SK-N-SH treated with all-trans-retinoic acid at 6 μM for 48 hours (cell line): Measurements from ENCODE around the gene NTM.

Source experiments
- ATAC-seq: fragments of 200-7000 bp; cut with Tn5 transposase; 3 replicates; pipeline ENCODE4 v1.9.1; 2020; ENCODE audit warnings: mild to moderate bottlenecking, moderate library complexity
- ARNTL ChIP-seq: fragments of 450-650 bp; formaldehyde crosslinking; IDR thresholded peaks from 2 replicates; pipeline ENCODE4 v1.5.0; 2020; ENCODE audit warnings: low read depth, mild to moderate bottlenecking, moderate library complexity, borderline replicate concordance
- BACH2 ChIP-seq: fragments of 250-450 bp; sonication (Bioruptor Pico); IDR thresholded peaks from 2 replicates; pipeline ENCODE4 v1.9.0; 2021; ENCODE audit warnings: mild to moderate bottlenecking, borderline replicate concordance
- ESRRG ChIP-seq: fragments of 250-450 bp; sonication (Bioruptor Pico); IDR thresholded peaks from 2 replicates; pipeline ENCODE4 v1.6.1; 2021; ENCODE audit warnings: mild to moderate bottlenecking
- GLIS3 ChIP-seq: fragments of 250-450 bp; sonication (Bioruptor Pico); IDR thresholded peaks from 2 replicates; pipeline ENCODE4 v1.5.0; 2020; ENCODE audit warnings: mild to moderate bottlenecking, moderate library complexity
- ISL1 ChIP-seq: fragments of 250-450 bp; sonication (Bioruptor Pico); IDR thresholded peaks from 2 replicates; pipeline ENCODE4 v2.1.2; 2022; ENCODE audit warnings: mild to moderate bottlenecking, moderate library complexity
- OSR1 ChIP-seq: fragments of 250-450 bp; sonication (Bioruptor Pico); IDR thresholded peaks from 2 replicates; pipeline ENCODE4 v1.8.0; 2022; ENCODE audit warnings: moderate library complexity, mild to moderate bottlenecking, inconsistent platforms
- PPARA ChIP-seq: fragments of 250-450 bp; sonication (Bioruptor Pico); IDR thresholded peaks from 2 replicates; pipeline ENCODE4 v1.5.0; 2020; ENCODE audit warnings: mild to moderate bottlenecking, borderline replicate concordance
- RARB ChIP-seq: fragments of 250-450 bp; sonication (Bioruptor Pico); IDR thresholded peaks from 2 replicates; pipeline ENCODE4 v1.8.0; 2021; ENCODE audit warnings: mild to moderate bottlenecking, moderate library complexity
- SNAI2 ChIP-seq: fragments of 250-450 bp; sonication (Bioruptor Pico); IDR thresholded peaks from 2 replicates; pipeline ENCODE4 v1.5.0; 2020; ENCODE audit warnings: mild to moderate bottlenecking, moderate library complexity
- TCF4 ChIP-seq: fragments of 250-450 bp; sonication (Bioruptor Pico); IDR thresholded peaks from 2 replicates; pipeline ENCODE4 v1.8.0; 2021; ENCODE audit warnings: mild to moderate bottlenecking, moderate library complexity, borderline replicate concordance
- TOX ChIP-seq: fragments of 250-450 bp; sonication (Bioruptor Pico); IDR thresholded peaks from 2 replicates; pipeline ENCODE4 v1.8.0; 2021; ENCODE audit warnings: mild to moderate bottlenecking, moderate library complexity, borderline replicate concordance
- ZC3H10 ChIP-seq: fragments of 250-450 bp; sonication (Bioruptor Pico); IDR thresholded peaks from 2 replicates; pipeline ENCODE4 v1.5.1; 2021; ENCODE audit warnings: mild to moderate bottlenecking, moderate library complexity
- ZFP3 ChIP-seq: fragments of 250-450 bp; sonication (Bioruptor Pico); IDR thresholded peaks from 2 replicates; pipeline ENCODE4 v1.5.0; 2020; ENCODE audit warnings: mild to moderate bottlenecking, moderate library complexity
- ZFP30 ChIP-seq: fragments of 450-650 bp; formaldehyde crosslinking; IDR thresholded peaks from 2 replicates; pipeline ENCODE4 v1.5.0; 2022; ENCODE audit warnings: mild to moderate bottlenecking, moderate library complexity
- ZNF565 ChIP-seq: fragments of 450-650 bp; formaldehyde crosslinking; conservative IDR thresholded peaks from 2 replicates; pipeline ENCODE4 v1.5.0; 2020; ENCODE audit warnings: low read depth, mild to moderate bottlenecking, moderate library complexity
- ZNF70 ChIP-seq: fragments of 450-650 bp; formaldehyde crosslinking; IDR thresholded peaks from 2 replicates; pipeline ENCODE4 v1.5.0; 2020; ENCODE audit warnings: mild to moderate bottlenecking, moderate library complexity
- ZNF8 ChIP-seq: fragments of 450-650 bp; formaldehyde crosslinking; IDR thresholded peaks from 2 replicates; pipeline ENCODE4 v1.5.0; 2020; ENCODE audit warnings: mild to moderate bottlenecking, moderate library complexity
- TF ChIP-seq, protein P1 (sequence below): fragments of 250-450 bp; sonication (Bioruptor Pico); IDR thresholded peaks from 2 replicates; pipeline ENCODE4 v1.5.0; 2020; ENCODE audit warnings: mild to moderate bottlenecking, moderate library complexity
- TF ChIP-seq, protein P2 (sequence below): fragments of 250-450 bp; sonication (Bioruptor Pico); IDR thresholded peaks from 2 replicates; pipeline ENCODE4 v1.5.1; 2021; ENCODE audit warnings: mild to moderate bottlenecking, moderate library complexity
- TF ChIP-seq, protein P3 (sequence below): fragments of 250-450 bp; sonication (Bioruptor Pico); IDR thresholded peaks from 2 replicates; pipeline ENCODE4 v1.8.0; 2020; ENCODE audit warnings: mild to moderate bottlenecking, moderate library complexity, borderline replicate concordance
- TF ChIP-seq, protein P4 (sequence below): fragments of 250-450 bp; sonication (Bioruptor Pico); IDR thresholded peaks from 2 replicates; pipeline ENCODE4 v1.8.0; 2021; ENCODE audit warnings: low read depth, mild to moderate bottlenecking, moderate library complexity, borderline replicate concordance
- TF ChIP-seq, protein P5 (sequence below): fragments of 250-450 bp; sonication (Bioruptor Pico); IDR thresholded peaks from 2 replicates; pipeline ENCODE4 v1.5.1; 2020; ENCODE audit warnings: low read depth, mild to moderate bottlenecking, moderate library complexity

NTM gene

DNA sequence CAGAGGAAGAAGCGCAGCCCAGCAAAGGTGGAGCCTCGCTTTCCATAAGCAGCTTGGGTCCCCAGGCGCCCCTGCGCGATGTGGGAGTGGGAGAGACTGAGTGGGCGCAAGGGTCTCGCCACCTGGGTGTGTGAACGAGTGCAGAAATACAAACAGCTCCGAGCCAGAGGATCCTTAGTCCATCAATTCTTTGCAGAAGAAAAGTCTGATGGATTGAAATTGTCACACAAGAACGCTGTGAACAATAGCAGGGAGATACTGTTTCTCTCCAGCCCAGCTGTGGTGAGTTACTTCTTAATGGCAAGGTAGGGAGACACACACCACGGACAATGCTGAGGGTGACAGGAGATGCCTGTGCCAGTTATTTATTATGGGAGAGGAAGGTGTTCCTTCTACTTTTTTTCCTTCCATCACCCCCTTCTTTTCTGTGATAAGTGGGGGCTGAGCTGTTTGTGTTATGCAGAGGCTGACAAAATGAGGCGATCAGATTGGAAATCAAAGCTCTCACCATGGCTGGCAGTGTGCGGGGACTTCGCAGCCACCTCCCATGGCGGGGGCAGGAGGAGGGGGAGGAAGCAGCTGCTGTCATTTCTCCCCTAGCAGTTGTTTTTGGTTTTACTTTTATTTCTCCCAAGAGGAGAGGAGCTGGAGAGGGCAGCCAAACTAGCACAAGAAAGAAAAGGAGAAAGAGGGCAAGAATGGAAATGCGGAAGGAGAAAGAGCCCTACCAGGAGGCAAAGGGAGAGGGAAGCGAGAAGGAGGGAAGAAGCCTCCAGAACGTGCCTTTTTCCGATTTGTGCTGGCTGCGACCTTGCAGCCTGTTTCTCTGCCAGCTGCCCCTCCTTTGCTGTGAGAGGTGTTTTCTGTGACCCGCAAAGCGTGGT is 755.8 kb downstream of the NTM start:
- TF ChIP-seq ISL1 (CRISPR knock-in tag): no peak
- no peak for TF ChIP-seq PPARA
- no peak for TF ChIP-seq ZNF70
- TF ChIP-seq ARNTL (CRISPR knock-in tag): no peak
- no peak for TF ChIP-seq ZC3H10
- TF ChIP-seq SNAI2 (CRISPR knock-in tag): no peak
- TF ChIP-seq TOX (CRISPR knock-in tag): no peak
- TF ChIP-seq, protein P1, sequence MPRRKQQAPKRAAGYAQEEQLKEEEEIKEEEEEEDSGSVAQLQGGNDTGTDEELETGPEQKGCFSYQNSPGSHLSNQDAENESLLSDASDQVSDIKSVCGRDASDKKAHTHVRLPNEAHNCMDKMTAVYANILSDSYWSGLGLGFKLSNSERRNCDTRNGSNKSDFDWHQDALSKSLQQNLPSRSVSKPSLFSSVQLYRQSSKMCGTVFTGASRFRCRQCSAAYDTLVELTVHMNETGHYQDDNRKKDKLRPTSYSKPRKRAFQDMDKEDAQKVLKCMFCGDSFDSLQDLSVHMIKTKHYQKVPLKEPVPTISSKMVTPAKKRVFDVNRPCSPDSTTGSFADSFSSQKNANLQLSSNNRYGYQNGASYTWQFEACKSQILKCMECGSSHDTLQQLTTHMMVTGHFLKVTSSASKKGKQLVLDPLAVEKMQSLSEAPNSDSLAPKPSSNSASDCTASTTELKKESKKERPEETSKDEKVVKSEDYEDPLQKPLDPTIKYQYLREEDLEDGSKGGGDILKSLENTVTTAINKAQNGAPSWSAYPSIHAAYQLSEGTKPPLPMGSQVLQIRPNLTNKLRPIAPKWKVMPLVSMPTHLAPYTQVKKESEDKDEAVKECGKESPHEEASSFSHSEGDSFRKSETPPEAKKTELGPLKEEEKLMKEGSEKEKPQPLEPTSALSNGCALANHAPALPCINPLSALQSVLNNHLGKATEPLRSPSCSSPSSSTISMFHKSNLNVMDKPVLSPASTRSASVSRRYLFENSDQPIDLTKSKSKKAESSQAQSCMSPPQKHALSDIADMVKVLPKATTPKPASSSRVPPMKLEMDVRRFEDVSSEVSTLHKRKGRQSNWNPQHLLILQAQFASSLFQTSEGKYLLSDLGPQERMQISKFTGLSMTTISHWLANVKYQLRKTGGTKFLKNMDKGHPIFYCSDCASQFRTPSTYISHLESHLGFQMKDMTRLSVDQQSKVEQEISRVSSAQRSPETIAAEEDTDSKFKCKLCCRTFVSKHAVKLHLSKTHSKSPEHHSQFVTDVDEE: no peak
- no peak for TF ChIP-seq OSR1 (CRISPR knock-in tag)
- TF ChIP-seq RARB (CRISPR knock-in tag): no peak
- TF ChIP-seq, protein P2, sequence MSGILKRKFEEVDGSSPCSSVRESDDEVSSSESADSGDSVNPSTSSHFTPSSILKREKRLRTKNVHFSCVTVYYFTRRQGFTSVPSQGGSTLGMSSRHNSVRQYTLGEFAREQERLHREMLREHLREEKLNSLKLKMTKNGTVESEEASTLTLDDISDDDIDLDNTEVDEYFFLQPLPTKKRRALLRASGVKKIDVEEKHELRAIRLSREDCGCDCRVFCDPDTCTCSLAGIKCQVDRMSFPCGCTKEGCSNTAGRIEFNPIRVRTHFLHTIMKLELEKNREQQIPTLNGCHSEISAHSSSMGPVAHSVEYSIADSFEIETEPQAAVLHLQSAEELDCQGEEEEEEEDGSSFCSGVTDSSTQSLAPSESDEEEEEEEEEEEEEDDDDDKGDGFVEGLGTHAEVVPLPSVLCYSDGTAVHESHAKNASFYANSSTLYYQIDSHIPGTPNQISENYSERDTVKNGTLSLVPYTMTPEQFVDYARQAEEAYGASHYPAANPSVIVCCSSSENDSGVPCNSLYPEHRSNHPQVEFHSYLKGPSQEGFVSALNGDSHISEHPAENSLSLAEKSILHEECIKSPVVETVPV (CRISPR knock-in tag): no peak
- TF ChIP-seq, all 23 proteins: peak for 0
- ATAC-seq: peak; percentile 49

DNA sequence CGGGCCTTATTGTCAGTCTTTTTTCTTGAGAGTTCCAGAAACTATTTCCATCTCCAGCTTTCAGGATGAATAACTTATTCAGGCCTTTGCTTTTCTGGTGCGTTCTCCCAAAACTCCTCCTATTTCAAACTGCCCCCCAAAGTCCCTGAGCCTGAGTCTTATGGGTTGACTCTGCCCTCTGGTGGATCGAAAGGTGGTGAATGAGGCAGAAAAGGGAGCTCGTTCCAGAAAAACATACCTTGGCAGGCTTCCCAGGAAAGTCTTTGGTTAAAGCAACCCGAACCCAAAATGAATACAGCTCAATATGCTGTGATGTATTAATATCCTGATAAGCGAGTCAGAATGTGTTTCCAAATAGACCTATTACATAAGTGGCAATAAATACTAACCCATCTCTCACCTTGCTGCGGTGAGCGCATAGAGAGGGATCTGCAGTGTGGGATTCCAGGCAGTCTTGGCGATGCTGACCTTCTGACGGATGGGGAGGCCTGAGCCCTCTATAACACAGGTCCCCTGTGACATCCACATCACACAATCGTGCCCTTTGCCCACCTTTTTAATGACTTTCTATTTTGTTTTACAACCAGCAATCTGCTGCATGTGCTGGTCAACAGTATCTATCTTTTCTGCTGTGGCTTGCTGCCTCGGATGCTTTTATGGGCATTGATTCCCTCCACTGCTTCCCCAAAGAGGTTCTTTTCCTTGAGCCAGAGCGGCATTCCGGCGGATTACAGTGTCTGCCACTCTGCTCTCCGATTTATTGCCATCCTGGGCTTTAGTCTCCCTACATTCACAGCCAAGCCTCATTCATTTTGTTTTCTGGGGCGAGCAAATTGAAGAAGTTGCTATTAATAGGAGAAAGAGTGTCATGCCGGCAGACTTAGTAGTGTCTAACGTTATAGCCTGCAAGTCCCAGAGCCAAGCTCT is 756.8 kb downstream of the NTM start:
- ATAC-seq: peak; percentile 91
- TF ChIP-seq, protein P2 (CRISPR knock-in tag): no peak
- TF ChIP-seq ARNTL (CRISPR knock-in tag) (no peak), ZNF8 (CRISPR knock-in tag) (no peak), ESRRG (CRISPR knock-in tag) (no peak), SNAI2 (CRISPR knock-in tag) (no peak), RARB (CRISPR knock-in tag) (no peak), ZFP30 (CRISPR knock-in tag) (no peak), ZNF70 (no peak), ZNF565 (no peak), TCF4 (CRISPR knock-in tag) (no peak), GLIS3 (CRISPR knock-in tag) (no peak), PPARA (no peak), TOX (CRISPR knock-in tag) (no peak), ZFP3 (CRISPR knock-in tag) (no peak), OSR1 (CRISPR knock-in tag) (no peak), BACH2 (CRISPR knock-in tag) (no peak)
- TF ChIP-seq, protein P1: no peak
- TF ChIP-seq, protein P3, sequence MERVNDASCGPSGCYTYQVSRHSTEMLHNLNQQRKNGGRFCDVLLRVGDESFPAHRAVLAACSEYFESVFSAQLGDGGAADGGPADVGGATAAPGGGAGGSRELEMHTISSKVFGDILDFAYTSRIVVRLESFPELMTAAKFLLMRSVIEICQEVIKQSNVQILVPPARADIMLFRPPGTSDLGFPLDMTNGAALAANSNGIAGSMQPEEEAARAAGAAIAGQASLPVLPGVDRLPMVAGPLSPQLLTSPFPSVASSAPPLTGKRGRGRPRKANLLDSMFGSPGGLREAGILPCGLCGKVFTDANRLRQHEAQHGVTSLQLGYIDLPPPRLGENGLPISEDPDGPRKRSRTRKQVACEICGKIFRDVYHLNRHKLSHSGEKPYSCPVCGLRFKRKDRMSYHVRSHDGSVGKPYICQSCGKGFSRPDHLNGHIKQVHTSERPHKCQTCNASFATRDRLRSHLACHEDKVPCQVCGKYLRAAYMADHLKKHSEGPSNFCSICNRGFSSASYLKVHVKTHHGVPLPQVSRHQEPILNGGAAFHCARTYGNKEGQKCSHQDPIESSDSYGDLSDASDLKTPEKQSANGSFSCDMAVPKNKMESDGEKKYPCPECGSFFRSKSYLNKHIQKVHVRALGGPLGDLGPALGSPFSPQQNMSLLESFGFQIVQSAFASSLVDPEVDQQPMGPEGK (CRISPR knock-in tag): no peak
- TF ChIP-seq, protein P4, sequence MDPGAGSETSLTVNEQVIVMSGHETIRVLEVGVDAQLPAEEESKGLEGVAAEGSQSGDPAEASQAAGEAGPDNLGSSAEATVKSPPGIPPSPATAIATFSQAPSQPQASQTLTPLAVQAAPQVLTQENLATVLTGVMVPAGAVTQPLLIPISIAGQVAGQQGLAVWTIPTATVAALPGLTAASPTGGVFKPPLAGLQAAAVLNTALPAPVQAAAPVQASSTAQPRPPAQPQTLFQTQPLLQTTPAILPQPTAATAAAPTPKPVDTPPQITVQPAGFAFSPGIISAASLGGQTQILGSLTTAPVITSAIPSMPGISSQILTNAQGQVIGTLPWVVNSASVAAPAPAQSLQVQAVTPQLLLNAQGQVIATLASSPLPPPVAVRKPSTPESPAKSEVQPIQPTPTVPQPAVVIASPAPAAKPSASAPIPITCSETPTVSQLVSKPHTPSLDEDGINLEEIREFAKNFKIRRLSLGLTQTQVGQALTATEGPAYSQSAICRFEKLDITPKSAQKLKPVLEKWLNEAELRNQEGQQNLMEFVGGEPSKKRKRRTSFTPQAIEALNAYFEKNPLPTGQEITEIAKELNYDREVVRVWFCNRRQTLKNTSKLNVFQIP (CRISPR knock-in tag): no peak
- TF ChIP-seq, protein P5, sequence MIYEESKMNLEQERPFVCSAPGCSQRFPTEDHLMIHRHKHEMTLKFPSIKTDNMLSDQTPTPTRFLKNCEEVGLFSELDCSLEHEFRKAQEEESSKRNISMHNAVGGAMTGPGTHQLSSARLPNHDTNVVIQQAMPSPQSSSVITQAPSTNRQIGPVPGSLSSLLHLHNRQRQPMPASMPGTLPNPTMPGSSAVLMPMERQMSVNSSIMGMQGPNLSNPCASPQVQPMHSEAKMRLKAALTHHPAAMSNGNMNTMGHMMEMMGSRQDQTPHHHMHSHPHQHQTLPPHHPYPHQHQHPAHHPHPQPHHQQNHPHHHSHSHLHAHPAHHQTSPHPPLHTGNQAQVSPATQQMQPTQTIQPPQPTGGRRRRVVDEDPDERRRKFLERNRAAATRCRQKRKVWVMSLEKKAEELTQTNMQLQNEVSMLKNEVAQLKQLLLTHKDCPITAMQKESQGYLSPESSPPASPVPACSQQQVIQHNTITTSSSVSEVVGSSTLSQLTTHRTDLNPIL (CRISPR knock-in tag): no peak
